Fibroblast of lung (primary cell): Measurements from ENCODE around the gene C20orf141. TPM values are rescaled to one million over a fixed set of nuclear protein-coding genes. Genes with fewer than 3 reads are reported as not detected.

Source experiments
- DNase-seq, 2 donors: peaks; one replicate each; pipeline versions ENCODE4 v3.0.0 to v3.0.0-alpha.2; 2010; ENCODE audit warnings: low read depth in 2 of 2
- H2AFZ ChIP-seq: 2 replicates; pipeline ENCODE4 v1.5.1; 2012; ENCODE audit warnings: low read length, control low read depth, inconsistent platforms
- H3K27ac ChIP-seq: 2 replicates; pipeline ENCODE4 v1.5.1; 2011; ENCODE audit warnings: low read length, control low read depth; ENCODE audit not compliant: insufficient read depth
- H3K27me3 ChIP-seq: 2 replicates; pipeline ENCODE4 v1.5.1; 2011; ENCODE audit warnings: mild to moderate bottlenecking, low read length; ENCODE audit not compliant: control insufficient read depth, insufficient read depth
- H3K36me3 ChIP-seq: 2 replicates; pipeline ENCODE4 v1.5.1; 2011; ENCODE audit warnings: low read length; ENCODE audit not compliant: control insufficient read depth, insufficient read depth
- H3K4me1 ChIP-seq: 2 replicates; pipeline ENCODE4 v1.5.1; 2011; ENCODE audit warnings: low read length; ENCODE audit not compliant: control insufficient read depth, insufficient read depth; ENCODE audit errors: extremely low read depth
- H3K4me2 ChIP-seq: 2 replicates; pipeline ENCODE4 v1.5.1; 2011; ENCODE audit warnings: low read length, control low read depth; ENCODE audit not compliant: insufficient read depth; ENCODE audit errors: extremely low read depth
- H3K4me3 ChIP-seq, 4 experiments: fragments of 200-600 bp in 1 of 4; sonication (generic) in 1 of 4; replicated peaks in 1 of 4; 2 replicates each; pipeline ENCODE4 v1.5.1; 2011 to 2016; ENCODE audit warnings: low read length in 4 of 4, low read depth in 3 of 4, mild to moderate bottlenecking in 3 of 4, control low read depth in 2 of 4, inconsistent platforms in 1 of 4, mixed read lengths in 1 of 4; ENCODE audit not compliant: insufficient read depth in 1 of 4; ENCODE audit errors: control extremely low read depth in 1 of 4
- H3K79me2 ChIP-seq: 2 replicates; pipeline ENCODE4 v1.5.1; 2012; ENCODE audit warnings: mild to moderate bottlenecking, low read length, inconsistent platforms; ENCODE audit not compliant: control insufficient read depth, insufficient read depth
- H3K9ac ChIP-seq: 2 replicates; pipeline ENCODE4 v1.5.1; 2011; ENCODE audit warnings: mild to moderate bottlenecking, low read length, control low read depth; ENCODE audit not compliant: insufficient read depth
- H3K9me3 ChIP-seq: 2 replicates; pipeline ENCODE4 v1.5.1; 2012; ENCODE audit warnings: low read depth, low read length; ENCODE audit not compliant: control insufficient read depth, insufficient read depth
- H4K20me1 ChIP-seq: 2 replicates; pipeline ENCODE4 v1.5.1; 2011; ENCODE audit warnings: low read length; ENCODE audit not compliant: control insufficient read depth, insufficient read depth; ENCODE audit errors: extremely low read depth
- EZH2 ChIP-seq: IDR thresholded peaks from 2 replicates; pipeline ENCODE4 v1.5.1; 2012; ENCODE audit warnings: low read length, control low read depth, mild to moderate bottlenecking; ENCODE audit errors: missing control alignments
- polyA plus RNA-seq, 2 donors: library from polyadenylated mRNA; depleted of rRNA in 1 of 2; stranded (reverse) in 1 of 2; unstranded in 1 of 2; fragments of >200 nt; gene quantifications; 2 replicates each; pipeline ENCODE4 v1.2.1, GENCODE V29; 2011 to 2012; ENCODE audit warnings: missing spikeins in 1 of 2
- total RNA-seq: library from RNA; depleted of rRNA; stranded (reverse); fragments of >200 nt; gene quantifications from 2 replicates; pipeline ENCODE4 v1.2.1, GENCODE V29; 2014
- TF ChIP-seq, protein P1 (sequence below), 2 donors: IDR thresholded peaks in 1 of 2; conservative IDR thresholded peaks in 1 of 2; 1 replicate in 1 of 2; 2 replicates in 1 of 2; pipeline ENCODE4 v1.5.1; 2011 to 2012; ENCODE audit warnings: low read length in 2 of 2, control low read depth in 1 of 2, inconsistent platforms in 1 of 2, low read depth in 1 of 2, mild to moderate bottlenecking in 1 of 2

C20orf141 gene
- total and polyA plus RNA-seq, 2 donors (not counting 1 experiment from before 2014, with no cell fraction given): 0.57 TPM; not detected in 1

DNA sequence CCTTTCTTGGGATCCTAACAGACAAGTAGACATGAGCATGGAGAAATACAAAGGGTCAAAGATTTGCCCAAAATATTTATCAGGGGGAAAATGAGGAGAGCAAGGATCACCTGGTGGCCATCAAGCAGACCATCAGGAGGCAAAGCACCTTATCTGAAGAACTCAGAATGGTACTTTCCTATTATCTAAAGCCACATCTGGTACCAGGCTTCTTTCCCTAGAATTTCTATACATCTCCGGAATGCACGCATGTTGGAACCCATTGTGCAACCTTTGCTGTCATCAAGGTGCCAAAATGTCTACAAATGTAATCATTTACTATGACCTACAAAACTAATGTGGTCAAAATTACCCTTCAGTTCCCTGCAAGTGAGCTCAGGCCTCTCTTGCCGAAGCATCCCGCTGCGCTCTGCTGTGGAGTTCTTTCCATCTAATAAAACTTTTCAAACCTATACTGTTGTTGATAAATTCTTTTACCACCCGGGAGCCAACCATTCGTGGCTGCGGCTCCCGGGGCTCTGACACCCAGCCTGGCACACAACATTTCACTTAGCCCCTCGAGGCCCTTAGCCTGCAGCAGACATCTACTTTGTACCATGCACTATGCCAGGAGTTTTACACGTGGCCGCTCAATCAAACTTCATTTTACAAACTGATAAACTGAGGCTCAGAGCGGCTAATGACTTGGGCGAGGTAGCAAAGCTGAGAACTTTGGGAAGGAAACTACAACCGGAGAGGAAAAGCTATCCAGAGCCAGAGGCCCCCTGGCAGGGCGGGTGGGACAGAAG is 10.6 kb upstream of the C20orf141 start:
- H3K9ac ChIP-seq: no peak overlapping the region
- no peak for DNase-seq
- H3K36me3 ChIP-seq: no peaks in the 10 kb centered on the region
- H3K27ac ChIP-seq: no peak overlapping the region
- H3K4me1 ChIP-seq: peaks cover 5% of the 10 kb centered on the region
- no peak overlapping the region for H2AFZ ChIP-seq
- peaks cover 72% of the 10 kb centered on the region for H3K27me3 ChIP-seq
- H3K79me2 ChIP-seq: no peaks in the 10 kb centered on the region
- H3K4me3 ChIP-seq: no peak overlapping the region
- TF ChIP-seq EZH2: no peak
- TF ChIP-seq, protein P1, sequence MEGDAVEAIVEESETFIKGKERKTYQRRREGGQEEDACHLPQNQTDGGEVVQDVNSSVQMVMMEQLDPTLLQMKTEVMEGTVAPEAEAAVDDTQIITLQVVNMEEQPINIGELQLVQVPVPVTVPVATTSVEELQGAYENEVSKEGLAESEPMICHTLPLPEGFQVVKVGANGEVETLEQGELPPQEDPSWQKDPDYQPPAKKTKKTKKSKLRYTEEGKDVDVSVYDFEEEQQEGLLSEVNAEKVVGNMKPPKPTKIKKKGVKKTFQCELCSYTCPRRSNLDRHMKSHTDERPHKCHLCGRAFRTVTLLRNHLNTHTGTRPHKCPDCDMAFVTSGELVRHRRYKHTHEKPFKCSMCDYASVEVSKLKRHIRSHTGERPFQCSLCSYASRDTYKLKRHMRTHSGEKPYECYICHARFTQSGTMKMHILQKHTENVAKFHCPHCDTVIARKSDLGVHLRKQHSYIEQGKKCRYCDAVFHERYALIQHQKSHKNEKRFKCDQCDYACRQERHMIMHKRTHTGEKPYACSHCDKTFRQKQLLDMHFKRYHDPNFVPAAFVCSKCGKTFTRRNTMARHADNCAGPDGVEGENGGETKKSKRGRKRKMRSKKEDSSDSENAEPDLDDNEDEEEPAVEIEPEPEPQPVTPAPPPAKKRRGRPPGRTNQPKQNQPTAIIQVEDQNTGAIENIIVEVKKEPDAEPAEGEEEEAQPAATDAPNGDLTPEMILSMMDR (conservative IDR thresholded peaks at IDR 0.05 in 1 of 2, IDR thresholded peaks at IDR 0.05 in 1 of 2; ENCODE audit: low read depth in 1 of 2, low read length in 2 of 2): no peak
- no peaks in the 10 kb centered on the region for H4K20me1 ChIP-seq
- no peaks in the 10 kb centered on the region for H3K9me3 ChIP-seq
- no peak overlapping the region for H3K4me2 ChIP-seq

GRCh38 chr20:2804852-2805688 is 9.7 kb upstream of the C20orf141 start:
- Histone ChIP-seq H2AFZ (no peak overlapping the region), H3K4me1 (peaks cover 3% of the 10 kb centered on the region), H3K9me3 (no peaks in the 10 kb centered on the region), H3K27me3 (peaks cover 64% of the 10 kb centered on the region), H3K27ac (no peak overlapping the region), H3K36me3 (no peaks in the 10 kb centered on the region), H3K4me2 (no peak overlapping the region), H3K4me3 (no peak overlapping the region), H4K20me1 (no peaks in the 10 kb centered on the region), H3K9ac (no peak overlapping the region), H3K79me2 (no peaks in the 10 kb centered on the region)
- no peak for TF ChIP-seq EZH2
- TF ChIP-seq, protein P1 (conservative IDR thresholded peaks at IDR 0.05 in 1 of 2, IDR thresholded peaks at IDR 0.05 in 1 of 2; ENCODE audit: low read depth in 1 of 2, low read length in 2 of 2): no peak
- DNase-seq: no peak

GRCh38 chr20:2805689-2806350 is 9.0 kb upstream of the C20orf141 start:
- Histone ChIP-seq H3K4me2 (no peak overlapping the region), H3K36me3 (no peaks in the 10 kb centered on the region), H3K27ac (no peak overlapping the region), H2AFZ (no peak overlapping the region), H3K27me3 (peaks cover 58% of the 10 kb centered on the region), H3K4me3 (no peak overlapping the region), H3K4me1 (peaks cover 2% of the 10 kb centered on the region), H4K20me1 (no peaks in the 10 kb centered on the region), H3K9me3 (no peaks in the 10 kb centered on the region), H3K79me2 (no peaks in the 10 kb centered on the region), H3K9ac (no peak overlapping the region)
- TF ChIP-seq, protein P1 (conservative IDR thresholded peaks at IDR 0.05 in 1 of 2, IDR thresholded peaks at IDR 0.05 in 1 of 2; ENCODE audit: low read depth in 1 of 2, low read length in 2 of 2): no peak
- peak; percentile 46 for TF ChIP-seq EZH2
- peak in 1 of 2 donors; percentile 39 for DNase-seq
